HG03439 (cell line): ENCODE data around the gene CDH23.

Source experiments
- ATAC-seq: cut with Tn5 transposase; IDR thresholded peaks from one replicate; pipeline ENCODE4 v1.9.1; 2021; ENCODE audit warnings: mild to moderate bottlenecking, moderate library complexity; ENCODE audit not compliant: unreplicated experiment

Gene CDH23

GRCh38 chr10:71761541-71762113 lies 364.9 kb downstream of the CDH23 start:
- no peak for ATAC-seq

GRCh38 chr10:71762324-71762723 lies 365.6 kb downstream of the CDH23 start:
- ATAC-seq, result no peak

DNA sequence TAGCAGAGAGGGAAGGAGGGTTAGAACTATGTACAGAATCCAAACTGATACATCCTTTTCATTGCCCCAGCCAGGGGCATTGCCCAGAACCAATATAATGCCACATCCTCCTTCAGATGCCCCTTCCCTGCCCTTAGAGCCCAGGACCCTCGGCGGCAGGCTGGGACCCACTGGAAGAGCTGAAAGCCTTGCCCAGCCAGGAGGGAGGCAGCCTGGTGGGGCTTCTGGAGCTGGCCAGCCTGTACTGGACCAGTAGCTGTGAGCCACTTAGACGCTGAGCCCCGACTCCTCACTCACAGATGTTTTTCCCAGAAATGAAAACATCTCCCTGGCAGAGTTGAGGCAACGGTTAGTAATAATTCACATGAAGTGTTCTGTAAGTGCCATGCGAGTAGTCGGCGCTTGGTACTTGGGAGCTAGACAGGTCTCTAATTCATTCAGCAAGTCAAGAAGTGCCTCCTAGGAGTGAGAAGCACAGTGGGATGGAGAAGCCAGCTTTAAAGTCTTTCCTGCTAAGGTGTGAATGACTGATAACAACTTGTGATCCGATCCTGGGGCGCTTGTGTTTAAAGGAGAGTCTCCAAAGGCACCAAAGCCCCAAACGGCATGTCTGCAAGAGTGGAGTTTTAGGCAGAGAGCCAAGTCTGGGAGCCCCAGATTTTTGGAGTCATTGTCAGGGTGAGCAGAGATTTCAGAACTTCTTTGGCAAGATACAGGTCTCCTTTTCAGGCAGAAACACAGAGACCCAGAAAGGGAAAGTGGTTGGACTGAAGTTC lies 366.8 kb downstream of the CDH23 start:
- ATAC-seq, result no peak

DNA sequence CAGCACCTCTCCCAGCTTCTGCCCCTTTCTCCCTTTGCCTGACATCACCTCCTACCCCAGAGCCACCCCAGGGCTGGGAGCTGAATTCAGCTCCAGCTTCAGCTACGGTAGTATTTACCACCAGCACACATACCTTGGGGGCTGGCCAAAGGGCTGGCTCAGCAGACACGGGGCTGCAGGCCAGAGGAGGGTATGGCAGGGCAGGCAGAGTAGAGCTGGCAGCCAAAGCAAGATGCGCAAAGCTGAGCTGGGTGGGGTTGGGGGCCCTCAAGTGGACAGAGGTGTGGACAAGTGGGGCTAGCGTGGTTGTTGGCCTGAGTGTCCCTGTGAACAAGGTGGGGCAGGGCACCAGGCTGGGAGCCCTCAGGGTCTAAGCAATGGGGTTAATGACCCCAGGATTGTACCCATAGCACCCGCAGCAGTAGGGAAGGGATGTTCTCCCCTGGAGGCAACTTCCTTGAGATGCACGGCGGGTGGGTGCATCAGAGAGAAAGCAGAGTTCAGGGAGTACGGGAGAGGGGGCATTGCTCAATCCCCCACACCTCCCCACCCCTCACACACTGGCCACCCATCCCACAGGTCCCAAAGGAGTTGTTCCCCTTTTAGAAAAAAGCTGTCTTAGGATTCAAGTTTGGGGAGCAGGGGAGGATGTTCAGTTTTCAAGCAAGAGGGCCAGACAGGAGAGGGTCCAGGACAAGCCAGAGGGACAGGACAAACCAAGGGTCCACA lies 368.6 kb downstream of the CDH23 start:
- no peak for ATAC-seq

DNA sequence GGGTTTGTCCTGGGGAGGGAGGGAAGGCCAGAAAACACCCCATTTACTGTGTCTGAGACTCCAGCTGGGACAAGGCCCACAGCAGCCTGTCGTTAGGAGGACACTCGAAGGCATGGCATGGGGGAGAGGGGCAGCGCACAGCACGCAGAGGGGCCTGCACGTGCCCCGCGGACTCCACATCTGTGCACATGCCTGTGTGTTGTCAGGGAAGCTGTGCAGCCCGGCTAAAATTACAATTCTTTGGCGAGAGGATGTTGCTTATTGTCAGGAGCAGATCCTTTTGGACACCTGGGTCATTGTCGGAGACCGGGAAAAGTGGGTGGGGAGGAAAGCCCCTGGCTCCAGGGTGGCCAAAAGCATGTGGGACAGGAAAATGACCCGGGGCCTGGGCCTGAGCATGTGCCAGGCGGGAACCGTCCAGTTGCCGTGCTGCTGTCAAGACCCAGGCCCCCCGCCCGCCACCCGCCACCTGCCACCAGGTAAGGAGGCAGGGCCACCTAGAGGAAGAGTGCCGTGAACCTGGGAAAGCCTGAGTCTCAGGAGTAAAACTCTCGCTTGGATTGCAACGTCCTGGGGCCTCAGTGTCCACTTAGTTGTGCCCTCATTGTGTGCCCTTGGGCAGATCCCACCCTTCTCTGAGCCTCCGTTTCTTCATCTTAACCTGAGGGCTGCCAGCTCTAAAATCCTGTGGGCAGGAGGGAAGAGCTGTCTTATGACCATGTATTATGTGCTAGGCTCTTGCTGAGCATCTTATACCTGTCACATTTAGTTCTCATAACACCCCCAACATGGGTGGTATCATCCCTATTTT lies 369.4 kb downstream of the CDH23 start:
- ATAC-seq, result no peak

- ATAC-seq, result no peak
Measured at GRCh38 chr10:71766717-71767419, 370.1 kb downstream of the CDH23 start.

GRCh38 chr10:71767420-71768035 lies 370.8 kb downstream of the CDH23 start:
- ATAC-seq, result no peak

- ATAC-seq, result peak; percentile 25
Measured at GRCh38 chr10:71769279-71769823, 372.6 kb downstream of the CDH23 start.

DNA sequence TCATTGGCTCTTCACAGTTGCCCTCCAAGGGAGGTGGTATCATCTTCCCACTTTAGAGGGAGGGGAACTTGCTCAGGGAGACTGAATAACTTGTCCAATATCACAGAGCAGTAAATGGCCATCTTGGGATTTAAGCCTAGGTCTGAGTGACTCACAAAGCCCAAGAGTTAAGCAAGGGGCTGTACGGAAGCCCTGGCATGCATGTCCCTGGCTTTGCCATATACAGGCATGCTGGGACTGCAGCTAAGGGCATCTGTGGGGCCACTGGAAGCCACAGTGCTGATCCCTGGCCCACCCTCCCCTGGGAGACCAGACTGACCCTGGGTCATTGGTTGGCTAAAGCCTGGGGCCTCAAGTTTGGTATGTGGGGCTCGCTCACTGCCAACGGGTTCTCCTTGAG lies 373.5 kb downstream of the CDH23 start:
- ATAC-seq, result no peak

DNA sequence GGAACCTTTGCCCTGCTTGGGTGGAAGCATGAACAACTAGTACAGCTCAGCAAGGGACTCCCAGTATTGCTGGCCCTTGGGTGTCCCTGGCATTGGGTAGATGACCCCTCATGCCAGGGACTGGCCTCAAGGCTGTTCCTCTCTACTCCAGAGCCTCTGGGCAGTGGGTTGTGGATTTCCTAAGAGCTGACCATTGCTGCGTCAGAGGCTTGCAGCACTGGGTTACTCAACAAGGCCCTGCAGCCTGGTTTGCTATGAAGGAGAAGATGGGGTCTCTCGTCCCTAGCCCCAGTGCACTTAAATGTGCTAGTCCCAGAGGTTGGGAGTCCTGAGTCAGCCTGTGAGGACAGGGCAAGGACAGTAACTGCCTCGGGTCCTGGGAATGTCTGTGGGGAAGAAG lies 374.1 kb downstream of the CDH23 start:
- no peak for ATAC-seq

DNA sequence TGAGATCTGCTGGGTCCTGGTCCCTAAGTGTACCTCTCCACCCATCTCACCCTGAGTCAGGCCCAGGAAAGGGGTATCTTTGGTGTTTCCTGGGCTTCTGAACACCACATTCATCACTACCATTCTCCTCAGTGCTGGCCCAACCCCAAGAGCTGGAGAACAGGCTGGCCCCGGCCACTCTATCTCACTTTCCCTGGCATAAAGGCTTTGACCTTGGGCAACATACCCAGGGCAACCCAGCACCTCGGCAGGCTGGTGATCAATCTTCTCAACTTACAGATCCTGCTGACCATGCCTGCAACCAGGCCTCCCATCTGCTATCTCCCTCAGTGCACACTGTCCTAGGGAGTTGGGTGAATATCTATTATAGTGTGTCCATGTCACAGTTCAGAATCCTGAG lies 374.5 kb downstream of the CDH23 start:
- no peak for ATAC-seq

DNA sequence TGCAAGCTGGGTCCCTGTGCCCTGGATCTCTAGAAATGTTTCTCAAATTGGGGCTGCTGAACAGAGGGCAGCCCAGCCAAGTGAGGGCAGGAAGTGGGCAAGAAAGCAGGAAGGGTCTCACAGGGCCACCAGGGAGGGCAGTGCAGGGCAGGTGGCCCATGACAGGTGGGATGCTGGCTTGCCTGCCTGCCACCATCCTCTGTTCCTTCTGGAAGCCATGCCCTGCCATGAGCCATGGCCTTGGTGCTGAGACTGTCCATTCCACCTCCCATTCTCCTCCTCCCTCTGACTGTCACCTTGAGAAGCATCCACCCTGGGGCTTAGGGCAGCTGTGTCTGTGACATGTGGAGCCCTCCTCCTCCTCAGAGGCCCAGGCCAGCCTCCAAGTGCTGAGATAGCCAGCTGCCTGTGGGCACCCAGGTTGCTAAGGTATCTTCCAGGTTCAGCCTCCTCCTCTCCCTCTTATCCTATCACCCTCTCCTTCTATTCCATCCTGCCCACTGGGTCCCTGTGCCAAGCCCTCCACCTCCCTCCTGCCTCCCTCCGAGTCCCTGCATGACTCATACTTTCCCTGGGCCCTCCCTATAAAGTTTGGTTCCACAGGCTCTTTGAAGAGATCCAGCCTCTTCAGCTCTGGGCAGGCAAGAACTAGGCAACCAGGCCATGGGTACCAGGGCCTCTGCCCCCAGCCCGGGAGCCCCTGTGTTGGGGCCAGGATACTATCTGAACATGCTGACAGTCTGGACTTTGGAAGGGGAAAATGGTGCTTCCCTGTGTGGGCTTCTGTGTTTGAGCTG lies 375.3 kb downstream of the CDH23 start:
- ATAC-seq, result no peak

DNA sequence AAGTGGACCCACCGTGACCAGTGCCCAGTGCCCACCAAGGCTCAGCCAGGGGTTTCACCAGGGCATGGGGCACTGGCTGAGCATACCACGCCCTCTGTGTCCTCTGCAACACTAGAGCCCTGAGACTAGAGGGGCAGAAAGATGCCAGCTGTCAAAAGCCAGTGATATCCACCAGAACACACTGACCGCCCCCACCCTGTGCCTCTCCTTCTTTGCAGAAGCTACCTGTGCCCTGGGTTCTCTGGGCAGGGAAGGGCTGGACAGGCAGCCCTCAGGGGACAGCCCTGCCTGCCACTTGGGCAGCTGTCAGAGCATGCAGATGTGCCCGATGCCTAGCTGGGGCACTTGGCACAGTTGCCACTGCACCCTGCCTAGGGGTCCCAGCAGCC lies 376.1 kb downstream of the CDH23 start:
- ATAC-seq, result no peak

DNA sequence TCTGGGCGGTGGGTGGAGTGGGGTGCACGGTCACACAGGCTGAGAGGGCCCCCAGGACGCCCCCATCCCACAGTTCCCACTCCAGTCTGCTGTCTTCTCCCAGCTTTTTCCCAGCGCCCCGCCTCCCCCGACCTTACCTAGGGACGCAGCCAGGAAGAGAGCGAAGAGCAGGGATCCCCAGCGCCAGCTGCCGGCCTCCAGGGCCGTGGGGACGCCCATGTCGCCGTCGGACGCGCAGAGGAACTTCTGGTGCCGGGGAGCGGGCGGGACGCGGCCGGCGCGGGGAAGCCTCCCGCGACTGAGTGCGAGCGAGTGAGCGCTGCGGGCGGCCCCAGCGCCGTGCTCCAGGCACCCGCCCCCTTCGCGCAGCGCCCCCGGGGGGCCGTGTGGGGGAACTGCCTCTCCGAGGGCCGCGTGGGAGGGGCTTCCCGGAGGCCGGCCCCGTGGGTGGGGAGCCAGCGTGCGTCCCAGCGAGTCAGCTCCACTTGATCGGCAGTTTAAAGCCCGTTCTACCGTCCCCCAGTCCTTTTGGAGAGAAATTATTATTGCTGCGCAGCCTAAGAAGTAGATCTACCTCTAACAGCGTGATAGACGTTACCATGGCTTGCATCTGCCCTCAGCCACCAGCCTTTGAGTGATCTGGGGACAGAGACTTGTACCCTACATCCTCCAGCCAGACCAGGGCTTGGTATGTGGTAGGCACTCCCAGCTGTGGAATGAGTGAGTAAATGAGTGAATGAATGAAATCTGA lies 376.7 kb downstream of the CDH23 start, which contains the start of gene VSIR:
TSS of gene VSIR (minus strand) at position 300 of the 751 bp plus-strand sequence. CDS start at position 219, 81 bp downstream.
- peak; percentile 64 for ATAC-seq

DNA sequence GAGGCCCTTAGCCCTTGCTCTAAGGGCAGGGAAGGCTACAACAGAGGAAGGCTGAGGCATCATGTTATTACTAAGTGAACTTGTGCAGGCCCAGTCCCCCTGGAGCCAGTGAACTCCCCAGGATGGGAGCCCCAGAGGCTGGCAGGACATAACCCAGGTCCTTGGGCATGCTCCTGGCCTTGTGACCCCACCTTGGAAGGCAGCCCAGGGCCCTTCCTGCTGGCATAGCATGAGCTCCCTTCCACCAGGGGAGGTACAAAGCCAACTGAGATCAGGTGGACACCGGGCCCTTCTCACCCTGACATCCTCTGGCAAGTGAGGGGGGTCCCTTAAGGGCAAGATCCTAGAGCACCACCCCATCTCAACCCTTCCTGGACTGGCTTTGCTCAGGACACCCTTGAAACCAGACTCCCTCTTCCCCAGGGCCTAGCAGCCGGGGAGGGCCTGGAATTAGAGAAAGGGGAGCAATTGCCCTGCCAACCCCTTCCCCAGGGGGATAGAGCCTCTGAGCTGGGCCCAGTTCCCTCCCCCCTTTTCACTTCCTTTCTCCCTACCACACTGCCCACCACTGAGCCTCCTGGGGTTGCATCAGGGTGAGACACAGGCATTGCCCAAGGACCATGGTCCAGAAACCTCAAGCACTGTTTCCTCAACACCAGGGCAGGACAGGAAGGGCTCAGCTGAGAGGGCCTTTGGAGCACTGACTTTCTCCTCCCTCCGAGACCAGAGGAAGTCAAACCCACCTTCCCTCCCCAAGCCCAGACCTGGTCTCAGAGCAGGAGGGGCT lies 378.4 kb downstream of the CDH23 start:
- ATAC-seq, result no peak

- ATAC-seq, result no peak
Measured at GRCh38 chr10:71776481-71776925, 379.8 kb downstream of the CDH23 start.

DNA sequence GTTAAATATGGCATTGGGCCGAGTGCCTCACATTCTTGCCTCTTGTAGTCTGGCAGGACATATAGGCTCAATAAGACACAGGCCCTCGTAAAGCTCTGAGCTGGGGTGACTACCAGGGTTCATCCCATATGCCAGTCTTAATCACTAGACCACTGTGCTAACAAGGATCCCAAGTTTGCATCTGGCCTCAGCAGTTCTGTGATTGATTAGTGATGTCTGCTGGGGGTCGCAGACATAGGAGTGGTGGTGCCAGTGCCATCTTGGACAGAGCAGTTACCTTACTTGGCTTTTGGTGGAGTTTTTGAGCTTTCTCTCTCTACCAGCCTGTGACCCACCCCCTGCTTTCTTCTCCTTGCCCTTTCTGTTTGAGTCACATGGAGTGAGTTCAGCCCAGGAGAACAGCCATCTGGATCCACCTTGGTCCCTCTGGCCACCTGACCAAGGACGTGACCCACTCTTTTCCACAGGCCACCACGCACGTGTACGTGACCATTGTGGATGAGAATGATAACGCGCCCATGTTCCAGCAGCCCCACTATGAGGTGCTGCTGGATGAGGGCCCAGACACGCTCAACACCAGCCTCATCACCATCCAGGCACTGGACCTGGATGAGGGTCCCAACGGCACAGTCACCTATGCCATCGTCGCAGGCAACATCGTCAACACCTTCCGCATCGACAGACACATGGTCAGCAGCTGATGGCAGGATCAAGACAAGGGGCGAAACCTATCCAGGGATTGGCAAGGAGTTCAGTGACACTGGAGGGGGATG lies 380.7 kb downstream of the CDH23 start:
- no peak for ATAC-seq
